Measurements from ENCODE around the gene OR51Q1. TPM values are rescaled to one million over a fixed set of nuclear protein-coding genes. Genes with fewer than 3 reads are reported as not detected.

The OR51Q1 gene
- total and polyA plus RNA-seq, 2 of the 13 experiments (the other 11 are each of a cell fraction or from before 2014, with no cell fraction given): not detected

DNA sequence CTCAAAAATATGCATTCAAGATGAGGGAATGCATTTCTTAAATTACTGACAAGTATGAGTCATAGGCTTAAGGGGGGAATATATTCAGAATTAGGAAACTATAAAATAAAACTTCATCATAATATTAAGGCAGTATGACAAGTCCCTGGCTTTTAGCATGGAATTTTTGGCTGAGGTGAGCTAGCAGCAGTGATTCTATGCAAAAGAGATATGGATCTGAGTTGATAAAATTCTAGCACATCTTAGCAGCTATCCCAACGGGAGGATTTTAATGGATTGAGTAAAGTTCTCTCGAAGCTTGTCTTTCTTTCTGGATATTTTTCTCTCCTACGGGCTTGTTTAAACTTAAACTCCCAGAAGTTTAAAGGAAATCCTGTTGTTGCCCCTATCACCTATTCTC, 1.2 kb downstream of the OR51Q1 start:
- ChIA-PET CTCF (ENCODE audit: low intra/inter-chr PET ratio, low total read pairs) (no interaction called here), POLR2A (no interaction called here)
- H3K79me2 ChIP-seq (ENCODE audit: insufficient read depth, low read length): no peaks in the 10 kb centered on the region
- no peak overlapping the region for H3K27ac ChIP-seq (ENCODE audit: extremely low read length, insufficient read depth, low read length)
- H3K4me2 ChIP-seq (ENCODE audit: low read depth, low read length): no peak overlapping the region
- no TSS peak for BruUV-seq (replicated peaks)
- ATAC-seq (no peak), DNase-seq (ENCODE audit: low spot score) (no peak), FAIRE-seq (no peak)
- no peaks in the 10 kb centered on the region for H3K9me3 ChIP-seq (ENCODE audit: low read length)
- no peaks in the 10 kb centered on the region for H3K4me1 ChIP-seq (ENCODE audit: insufficient read depth, low read length)
- H3K4me3 ChIP-seq (replicated peaks in 1 of 3; ENCODE audit: insufficient read depth in 1 of 3, low read depth in 2 of 3, low read length in 3 of 3): no peak overlapping the region
- 3% methylated on average over 3 of the region's 3 CpGs for WGBS (ENCODE audit: low lambda C conversion rate)
- H4K20me1 ChIP-seq (ENCODE audit: insufficient read depth, low read length): no peaks in the 10 kb centered on the region
- TF ChIP-seq, protein P1, sequence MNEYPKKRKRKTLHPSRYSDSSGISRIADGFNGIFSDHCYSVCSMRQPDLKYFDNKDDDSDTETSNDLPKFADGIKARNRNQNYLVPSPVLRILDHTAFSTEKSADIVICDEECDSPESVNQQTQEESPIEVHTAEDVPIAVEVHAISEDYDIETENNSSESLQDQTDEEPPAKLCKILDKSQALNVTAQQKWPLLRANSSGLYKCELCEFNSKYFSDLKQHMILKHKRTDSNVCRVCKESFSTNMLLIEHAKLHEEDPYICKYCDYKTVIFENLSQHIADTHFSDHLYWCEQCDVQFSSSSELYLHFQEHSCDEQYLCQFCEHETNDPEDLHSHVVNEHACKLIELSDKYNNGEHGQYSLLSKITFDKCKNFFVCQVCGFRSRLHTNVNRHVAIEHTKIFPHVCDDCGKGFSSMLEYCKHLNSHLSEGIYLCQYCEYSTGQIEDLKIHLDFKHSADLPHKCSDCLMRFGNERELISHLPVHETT (CRISPR knock-in tag; conservative IDR thresholded peaks at IDR 0.05): no peak
- H3K27me3 ChIP-seq (ENCODE audit: control insufficient read depth in 1 of 2, insufficient read depth in 2 of 2, low read length in 2 of 2): 0 out of 5 replicates have a peak, but pooled peaks cover 0 to 12% of the 10 kb centered on the region in 2 experiments
- no peaks in the 10 kb centered on the region for H3K36me3 ChIP-seq (replicated peaks in 1 of 2; ENCODE audit: control insufficient read depth in 1 of 2, insufficient read depth in 2 of 2, low read length in 2 of 2)
- H3K9ac ChIP-seq (ENCODE audit: insufficient read depth, low read depth, low read length): no peak overlapping the region
- in situ Hi-C loops (cut with HindIII; ENCODE audit: extremely low pct_ligation_motif_present, low pct_unique_long_range_greater_than_20kb) (no loop called here), intact Hi-C loops (cut with micrococcal nuclease; ENCODE audit: unreplicated experiment) (no loop called here)
- no peak overlapping the region for H2AFZ ChIP-seq (ENCODE audit: low read length)

- Histone ChIP-seq H3K36me3 (replicated peaks in 1 of 2; ENCODE audit: control insufficient read depth in 1 of 2, insufficient read depth in 2 of 2, low read length in 2 of 2) (no peaks in the 10 kb centered on the region), H3K27ac (ENCODE audit: extremely low read length, insufficient read depth, low read length) (no peak within 1 kb of the TSS), H3K4me2 (ENCODE audit: low read depth, low read length) (no peak within 1 kb of the TSS), H2AFZ (ENCODE audit: low read length) (no peak within 1 kb of the TSS), H3K79me2 (ENCODE audit: insufficient read depth, low read length) (no peaks in the 10 kb centered on the region), H3K9ac (ENCODE audit: insufficient read depth, low read depth, low read length) (no peak within 1 kb of the TSS), H3K9me3 (ENCODE audit: low read length) (no peaks in the 10 kb centered on the region), H3K27me3 (ENCODE audit: control insufficient read depth in 1 of 2, insufficient read depth in 2 of 2, low read length in 2 of 2) (0 out of 5 replicates have a peak, but pooled peaks cover 0 to 4% of the 10 kb centered on the region in 2 experiments), H4K20me1 (ENCODE audit: insufficient read depth, low read length) (no peaks in the 10 kb centered on the region), H3K4me3 (replicated peaks in 1 of 3; ENCODE audit: insufficient read depth in 1 of 3, low read depth in 2 of 3, low read length in 3 of 3) (no peak within 1 kb of the TSS), H3K4me1 (ENCODE audit: insufficient read depth, low read length) (no peaks in the 10 kb centered on the region)
- ATAC-seq (no peak), FAIRE-seq (no peak), DNase-seq (ENCODE audit: low spot score) (no peak)
- BruUV-seq (replicated peaks): no TSS peak
- ChIA-PET POLR2A (no interaction called here), CTCF (ENCODE audit: low intra/inter-chr PET ratio, low total read pairs) (no interaction called here)
- 0% methylated on average over 2 of the region's 2 CpGs for WGBS (ENCODE audit: low lambda C conversion rate)
- in situ Hi-C loops (cut with HindIII; ENCODE audit: extremely low pct_ligation_motif_present, low pct_unique_long_range_greater_than_20kb) (no loop called here), intact Hi-C loops (cut with micrococcal nuclease; ENCODE audit: unreplicated experiment) (no loop called here)
- TF ChIP-seq RARA (CRISPR knock-in tag; IDR thresholded peaks at IDR 0.05) (no peak), SAP130 (CRISPR knock-in tag; IDR thresholded peaks at IDR 0.05; ENCODE audit: low read depth) (no peak), ZNF101 (CRISPR knock-in tag; IDR thresholded peaks at IDR 0.05; ENCODE audit: borderline replicate concordance, low read depth) (no peak), ZNF563 (CRISPR knock-in tag; IDR thresholded peaks at IDR 0.05) (no peak), ZFP82 (CRISPR knock-in tag; IDR thresholded peaks at IDR 0.05; ENCODE audit: borderline replicate concordance) (no peak), ZNF652 (CRISPR knock-in tag; IDR thresholded peaks at IDR 0.05; ENCODE audit: borderline replicate concordance, low read depth) (no peak), EZH2 (conservative IDR thresholded peaks at IDR 0.05; ENCODE audit: low read depth, low read length) (no peak)
- TF ChIP-seq, protein P2, sequence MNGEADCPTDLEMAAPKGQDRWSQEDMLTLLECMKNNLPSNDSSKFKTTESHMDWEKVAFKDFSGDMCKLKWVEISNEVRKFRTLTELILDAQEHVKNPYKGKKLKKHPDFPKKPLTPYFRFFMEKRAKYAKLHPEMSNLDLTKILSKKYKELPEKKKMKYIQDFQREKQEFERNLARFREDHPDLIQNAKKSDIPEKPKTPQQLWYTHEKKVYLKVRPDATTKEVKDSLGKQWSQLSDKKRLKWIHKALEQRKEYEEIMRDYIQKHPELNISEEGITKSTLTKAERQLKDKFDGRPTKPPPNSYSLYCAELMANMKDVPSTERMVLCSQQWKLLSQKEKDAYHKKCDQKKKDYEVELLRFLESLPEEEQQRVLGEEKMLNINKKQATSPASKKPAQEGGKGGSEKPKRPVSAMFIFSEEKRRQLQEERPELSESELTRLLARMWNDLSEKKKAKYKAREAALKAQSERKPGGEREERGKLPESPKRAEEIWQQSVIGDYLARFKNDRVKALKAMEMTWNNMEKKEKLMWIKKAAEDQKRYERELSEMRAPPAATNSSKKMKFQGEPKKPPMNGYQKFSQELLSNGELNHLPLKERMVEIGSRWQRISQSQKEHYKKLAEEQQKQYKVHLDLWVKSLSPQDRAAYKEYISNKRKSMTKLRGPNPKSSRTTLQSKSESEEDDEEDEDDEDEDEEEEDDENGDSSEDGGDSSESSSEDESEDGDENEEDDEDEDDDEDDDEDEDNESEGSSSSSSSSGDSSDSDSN (CRISPR knock-in tag; IDR thresholded peaks at IDR 0.05): no peak
Observed at GRCh38 chr11:5441414-5441813, 19.5 kb downstream of the OR51Q1 start, which contains the start of gene OR51I1. OR51I1 (minus strand) TSS chr11:5441514; CDS start chr11:5441514, 0 bp downstream.

All from HepG2 (cell line).